ENCODE measurements around the gene BANF2.
A peak's percentile ranks its signal among the peaks of the same experiment; 100 is the strongest.
"Not testable (repeated sequence)": the region's sequence is repeated elsewhere in the genome, so short reads cannot be mapped to it uniquely, and the experiment has no call there.

BANF2 gene

DNA sequence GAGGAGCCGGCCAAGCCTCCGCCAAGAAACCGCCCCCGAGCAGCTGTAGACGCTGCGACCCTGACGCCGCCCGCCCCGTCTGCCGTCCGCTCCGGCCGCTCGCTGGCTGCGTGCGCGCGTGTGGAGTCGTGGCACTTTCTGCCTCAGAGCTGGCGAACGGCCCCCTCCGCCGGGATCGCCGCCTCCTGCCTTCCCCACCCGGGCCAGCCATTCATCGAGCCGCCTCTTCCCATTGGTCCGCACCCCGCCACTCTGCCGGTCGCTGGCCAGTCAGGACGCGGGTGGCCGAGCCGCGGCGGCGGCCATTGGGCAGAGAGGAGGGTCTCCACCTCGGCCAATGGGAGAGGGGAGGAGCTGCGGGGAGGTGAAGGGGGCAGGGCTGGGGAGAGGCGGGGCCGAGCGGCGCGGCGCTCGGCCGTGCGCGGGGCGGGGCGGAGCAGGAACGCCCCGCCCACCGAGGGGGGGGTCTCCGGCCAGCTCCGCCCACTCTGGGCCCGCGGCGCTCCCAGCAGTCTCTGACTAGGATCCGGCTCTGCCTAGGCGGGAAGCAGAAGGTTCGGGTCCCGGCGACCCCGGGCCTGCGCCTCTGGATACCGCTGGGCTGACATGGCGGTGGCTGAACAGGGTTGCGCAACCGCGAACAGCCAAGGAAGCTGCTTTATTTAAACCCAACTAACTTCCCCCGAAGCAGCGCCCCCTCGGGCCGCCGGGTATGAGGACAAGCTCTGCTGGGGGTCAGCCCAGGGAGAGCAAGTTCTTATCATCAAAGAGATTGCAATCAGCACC, 17.5 kb upstream of the BANF2 start, which contains the start of gene RRBP1:
RRBP1 (minus strand) TSS at position 140 of the 786 bp plus-strand sequence. CDS start 21,735 bp downstream, outside the sequence.
- peak; percentile 91 to 96 for DNase-seq (ENCODE audit: low read depth in 1 of 2, low spot score in 1 of 2)

DNA sequence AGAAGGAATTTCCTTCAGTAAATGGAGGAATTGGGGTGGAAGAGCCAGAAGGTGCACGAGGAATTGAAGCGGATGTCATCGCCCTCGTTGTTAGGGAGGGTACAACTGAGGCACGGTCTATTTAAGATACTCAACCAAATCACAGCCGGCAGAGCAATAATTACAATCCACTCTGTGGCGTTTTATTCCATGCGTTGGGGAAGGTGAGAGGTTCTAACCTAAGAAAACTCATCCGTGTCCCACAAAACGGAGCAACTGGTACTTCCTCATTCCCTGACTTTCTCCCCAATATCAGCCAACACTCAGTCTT, 16.9 kb upstream of the BANF2 start:
- no peak for DNase-seq (ENCODE audit: low read depth in 1 of 2, low spot score in 1 of 2)

GRCh38 chr20:17683218-17684076, 16.3 kb upstream of the BANF2 start:
- no peak for DNase-seq (ENCODE audit: low read depth in 1 of 2, low spot score in 1 of 2)

- DNase-seq (ENCODE audit: low read depth in 1 of 2, low spot score in 1 of 2): no peak
Observed at GRCh38 chr20:17684077-17684888, 15.5 kb upstream of the BANF2 start.

GRCh38 chr20:17685168-17685567, 14.6 kb upstream of the BANF2 start:
- no peak for DNase-seq (ENCODE audit: low read depth in 1 of 2, low spot score in 1 of 2)

DNA sequence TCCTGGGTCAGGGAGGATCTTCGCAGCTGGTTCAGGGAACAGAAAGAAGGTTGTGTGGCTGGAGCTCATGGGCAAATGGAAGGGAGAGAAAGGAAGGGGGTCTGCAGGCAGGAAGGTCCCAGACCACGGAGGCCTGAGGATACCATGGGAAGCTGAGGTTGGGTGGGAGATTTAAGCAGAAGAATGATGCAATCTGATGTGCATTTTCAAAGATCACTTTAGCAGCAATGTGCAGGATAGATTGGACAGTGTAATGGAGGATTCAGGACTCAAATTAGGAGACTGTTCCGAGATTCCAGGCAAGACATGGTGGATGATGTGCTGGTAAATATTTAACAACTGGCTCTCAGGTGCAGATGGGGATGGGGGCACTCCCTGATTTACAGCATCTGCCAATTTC, 12.0 kb upstream of the BANF2 start:
- DNase-seq (ENCODE audit: low read depth in 1 of 2, low spot score in 1 of 2): no peak

GRCh38 chr20:17688965-17689364, 10.8 kb upstream of the BANF2 start:
- DNase-seq (ENCODE audit: low read depth in 1 of 2, low spot score in 1 of 2): no peak

GRCh38 chr20:17690144-17690543, 9.6 kb upstream of the BANF2 start:
- no peak for DNase-seq (ENCODE audit: low read depth in 1 of 2, low spot score in 1 of 2)

DNA sequence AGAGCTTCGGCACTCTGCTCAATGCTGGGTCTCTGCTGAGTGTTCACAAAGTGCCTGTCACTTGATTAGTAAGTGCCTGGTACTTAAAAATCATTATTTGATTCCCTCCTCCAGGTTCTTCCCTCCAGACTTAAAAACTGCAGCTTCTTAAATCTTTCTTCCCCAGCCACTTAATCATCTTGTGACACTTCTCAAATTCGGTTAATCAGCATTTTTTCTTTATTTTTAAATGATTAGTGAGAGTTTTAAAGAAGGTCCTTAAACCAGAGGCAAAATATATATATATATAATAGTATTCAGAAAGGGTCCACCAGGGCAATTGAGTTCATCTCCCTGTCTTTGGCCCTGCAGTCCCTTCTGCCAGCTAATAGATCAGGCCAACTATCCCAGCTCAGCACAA, 8.0 kb upstream of the BANF2 start:
- no peak for DNase-seq (ENCODE audit: low read depth in 1 of 2, low spot score in 1 of 2)

DNA sequence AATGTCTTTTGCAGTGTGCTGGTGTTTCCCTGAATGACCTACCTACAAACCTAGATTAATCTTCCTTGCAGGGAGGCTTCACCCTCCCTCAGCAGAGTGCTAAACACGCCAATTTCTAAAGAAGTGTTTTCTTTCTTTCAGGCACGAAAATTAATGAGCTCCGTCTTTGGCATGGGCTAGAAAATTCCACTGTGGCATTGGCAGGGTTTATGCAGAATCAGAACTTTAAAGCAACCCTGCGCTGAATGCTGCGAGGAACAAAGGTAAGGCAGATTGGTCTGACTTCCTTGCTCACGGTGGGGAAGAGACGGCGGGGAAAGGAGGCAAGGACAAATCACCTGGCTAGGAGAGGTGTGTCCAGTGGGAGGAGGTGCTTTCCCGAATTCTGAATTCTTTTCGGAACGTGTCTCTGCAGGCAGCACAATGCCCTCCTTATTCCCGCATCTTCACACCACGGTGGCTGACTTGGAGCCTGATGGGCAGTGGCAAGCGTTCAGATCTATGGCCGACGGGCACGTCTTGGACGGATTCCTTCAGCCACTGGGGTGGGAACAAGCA, 6.2 kb upstream of the BANF2 start:
- no peak for DNase-seq (ENCODE audit: low read depth in 1 of 2, low spot score in 1 of 2)

DNA sequence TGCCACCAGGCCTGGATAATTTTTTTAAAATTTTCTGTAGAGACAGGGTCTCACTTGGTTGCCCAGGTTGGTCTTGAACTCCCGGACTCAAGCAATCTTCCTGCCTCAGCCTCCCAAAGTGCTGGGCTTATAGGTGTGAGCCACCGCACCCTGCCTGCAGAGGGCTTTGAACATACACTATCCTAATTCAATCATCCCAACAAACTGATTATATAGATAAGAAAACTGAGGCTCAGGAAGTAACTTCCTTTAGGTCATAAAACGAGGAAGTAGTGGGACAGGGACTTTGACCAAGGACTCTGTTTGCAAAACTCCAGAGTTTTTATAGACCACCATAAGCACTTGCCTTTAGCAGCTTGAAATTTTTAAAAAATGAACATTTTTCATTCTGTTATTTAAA, 5.0 kb upstream of the BANF2 start:
- DNase-seq (ENCODE audit: low read depth in 1 of 2, low spot score in 1 of 2): no peak

DNA sequence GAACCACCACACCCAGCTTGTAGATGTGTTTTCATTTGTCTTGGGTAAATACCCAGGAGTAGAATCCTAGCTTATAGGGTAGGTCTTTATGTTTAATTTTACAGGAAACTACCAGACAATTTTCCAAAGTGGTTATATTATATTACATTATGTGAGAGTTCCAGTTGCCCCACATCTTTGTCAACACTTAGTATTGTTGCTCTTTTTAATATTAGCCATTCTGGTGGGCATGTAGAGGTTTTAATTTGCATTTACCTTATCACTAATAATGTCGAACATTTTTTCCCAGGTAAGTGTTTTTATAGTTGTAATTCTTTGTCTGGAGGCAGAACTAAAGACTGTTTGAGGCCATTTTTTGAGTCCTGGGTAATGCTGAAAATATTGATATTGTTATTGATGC, 3.5 kb upstream of the BANF2 start:
- no peak for DNase-seq (ENCODE audit: low read depth in 1 of 2, low spot score in 1 of 2)

- DNase-seq (ENCODE audit: low read depth in 1 of 2, low spot score in 1 of 2): no peak
Observed at GRCh38 chr20:17697171-17697570, 2.6 kb upstream of the BANF2 start.

DNA sequence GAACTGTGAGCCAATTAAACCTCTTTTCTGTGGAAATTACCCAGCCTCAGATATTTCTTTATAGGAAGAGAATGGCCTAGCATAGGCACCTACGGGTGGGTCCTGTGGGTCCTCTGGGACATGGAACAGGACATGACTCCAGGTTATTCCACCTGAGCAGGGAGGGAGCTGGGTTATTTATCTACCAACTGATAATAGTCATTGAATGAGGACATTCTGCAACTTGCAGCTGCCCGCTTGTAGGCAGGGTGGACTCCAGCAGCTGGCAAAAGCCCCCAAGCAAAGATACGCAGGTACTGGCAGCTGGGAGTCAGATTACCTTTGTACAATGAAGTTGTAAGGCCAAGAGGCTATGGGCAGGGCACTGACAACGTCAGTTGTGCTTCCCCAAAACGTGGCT, 1.4 kb upstream of the BANF2 start:
- no peak for DNase-seq (ENCODE audit: low read depth in 1 of 2, low spot score in 1 of 2)

DNA sequence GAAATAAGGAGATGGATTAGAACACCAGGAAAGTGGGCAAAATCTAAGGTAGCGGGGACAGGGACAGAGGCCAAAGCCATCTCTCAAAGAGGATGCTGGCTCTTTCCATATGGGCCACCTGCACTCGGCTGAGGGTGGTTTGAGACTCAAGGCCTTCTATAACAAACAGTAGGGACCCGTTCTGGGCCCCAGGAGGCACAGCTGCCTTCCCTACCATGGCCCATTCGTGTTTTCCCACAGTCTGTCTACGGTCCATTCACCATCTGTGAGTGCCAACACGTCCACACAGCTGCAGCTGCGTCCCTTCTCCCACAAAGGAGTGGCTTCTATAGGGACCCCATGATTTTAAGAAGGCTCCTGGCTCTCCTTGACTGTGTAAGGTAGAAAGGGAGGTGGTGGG, 871 bp downstream of the BANF2 start:
- no peak for DNase-seq (ENCODE audit: low read depth in 1 of 2, low spot score in 1 of 2)

DNA sequence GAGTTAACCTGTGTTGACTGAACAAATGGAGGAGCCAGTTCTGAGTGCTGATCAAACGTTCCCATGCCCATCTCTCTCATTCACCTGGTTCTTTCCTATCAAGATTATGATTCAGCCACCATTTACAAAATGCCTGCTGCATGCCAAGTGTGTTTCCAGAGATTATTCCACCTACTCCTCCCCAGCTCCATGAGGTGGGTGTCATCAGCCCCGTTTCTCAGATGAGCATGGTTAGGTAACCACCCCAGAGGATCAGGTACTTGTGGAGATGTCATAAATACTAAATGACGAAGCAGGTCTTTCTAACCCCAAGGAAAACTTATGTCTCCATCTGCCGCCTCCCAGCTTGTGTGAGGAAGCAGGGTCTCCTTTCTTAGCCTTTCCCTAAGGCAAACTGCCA, 2.1 kb downstream of the BANF2 start:
- no peak for DNase-seq (ENCODE audit: low read depth in 1 of 2, low spot score in 1 of 2)

DNA sequence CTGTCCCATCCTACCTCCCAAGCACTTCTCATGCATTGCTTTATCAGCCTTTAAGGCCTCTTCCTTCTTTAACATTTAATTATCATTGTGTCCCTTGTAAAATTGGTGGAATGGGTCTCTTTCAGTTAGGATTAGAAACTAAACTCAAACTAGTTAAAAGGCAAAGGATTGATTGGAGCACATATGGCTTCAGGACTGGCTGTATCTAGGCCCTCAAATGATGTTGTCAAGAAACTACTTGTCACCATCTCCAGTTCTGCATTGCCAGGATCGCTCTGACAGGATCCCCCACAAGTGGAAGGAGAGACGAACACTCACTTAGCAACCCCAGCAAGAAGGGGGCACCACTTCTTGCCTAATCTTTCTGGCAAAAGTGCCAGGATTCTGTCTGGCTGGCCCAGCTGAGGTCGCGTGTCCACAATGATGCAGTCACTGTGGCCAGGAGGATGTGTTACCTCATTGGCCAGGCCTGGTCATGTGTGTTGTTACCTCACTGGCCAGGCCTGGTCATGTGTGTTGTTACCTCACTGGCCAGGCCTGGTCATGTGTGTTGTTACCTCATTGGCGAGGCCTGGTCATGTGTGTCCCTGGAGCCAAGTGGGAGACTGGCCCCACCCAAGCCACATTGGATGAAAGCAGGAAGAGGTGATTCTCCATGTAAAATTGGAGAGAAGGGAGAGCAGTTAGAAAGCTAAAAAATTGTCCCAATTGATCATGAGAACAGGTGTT, 5.0 kb downstream of the BANF2 start:
- DNase-seq (ENCODE audit: low read depth in 1 of 2, low spot score in 1 of 2): no peak

GRCh38 chr20:17705916-17706315, 6.2 kb downstream of the BANF2 start:
- DNase-seq (ENCODE audit: low read depth in 1 of 2, low spot score in 1 of 2): no peak

DNA sequence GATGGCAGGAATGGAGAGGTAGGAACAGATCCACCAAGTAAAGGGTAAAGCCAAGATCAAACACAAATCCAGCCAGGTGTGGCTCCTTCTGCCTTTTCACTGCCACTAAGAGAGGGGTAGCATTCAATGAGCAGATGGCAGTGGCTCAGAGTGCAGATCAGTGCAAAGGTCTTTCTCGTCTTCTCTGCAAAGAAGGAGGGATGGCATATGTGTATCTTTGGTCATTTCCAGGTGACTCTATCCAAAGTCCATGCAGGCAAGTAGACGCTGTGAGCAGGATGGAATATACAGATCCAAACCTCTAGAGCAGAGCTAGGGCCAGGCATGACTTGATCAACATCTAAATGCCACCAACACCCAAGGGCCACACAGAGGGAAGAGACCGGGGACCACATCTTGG, 6.9 kb downstream of the BANF2 start:
- no peak for DNase-seq (ENCODE audit: low read depth in 1 of 2, low spot score in 1 of 2)

DNA sequence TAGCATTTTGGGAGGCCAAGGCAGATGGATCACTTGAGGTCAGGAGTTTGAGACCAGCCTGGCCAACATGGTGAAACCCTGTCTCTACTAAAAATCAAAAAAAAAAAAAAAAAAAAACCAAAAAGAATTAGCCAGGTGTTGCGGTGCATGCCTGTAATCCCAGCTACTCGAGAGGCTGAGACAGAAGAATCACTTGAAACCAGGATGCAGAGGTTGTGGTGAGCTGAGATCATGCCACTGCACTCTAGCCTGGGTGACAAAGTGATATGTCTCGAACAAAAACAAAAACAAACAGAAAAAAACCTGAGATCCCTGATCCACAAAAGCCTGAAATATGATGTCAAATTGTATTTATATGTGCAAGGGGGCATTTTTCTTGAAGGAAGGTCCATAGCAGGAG, 8.2 kb downstream of the BANF2 start:
- DNase-seq (ENCODE audit: low read depth in 1 of 2, low spot score in 1 of 2): not testable (repeated sequence)
